ENCODE measurements around the gene DYNC1LI1.

- TF ChIP-seq, protein P1, sequence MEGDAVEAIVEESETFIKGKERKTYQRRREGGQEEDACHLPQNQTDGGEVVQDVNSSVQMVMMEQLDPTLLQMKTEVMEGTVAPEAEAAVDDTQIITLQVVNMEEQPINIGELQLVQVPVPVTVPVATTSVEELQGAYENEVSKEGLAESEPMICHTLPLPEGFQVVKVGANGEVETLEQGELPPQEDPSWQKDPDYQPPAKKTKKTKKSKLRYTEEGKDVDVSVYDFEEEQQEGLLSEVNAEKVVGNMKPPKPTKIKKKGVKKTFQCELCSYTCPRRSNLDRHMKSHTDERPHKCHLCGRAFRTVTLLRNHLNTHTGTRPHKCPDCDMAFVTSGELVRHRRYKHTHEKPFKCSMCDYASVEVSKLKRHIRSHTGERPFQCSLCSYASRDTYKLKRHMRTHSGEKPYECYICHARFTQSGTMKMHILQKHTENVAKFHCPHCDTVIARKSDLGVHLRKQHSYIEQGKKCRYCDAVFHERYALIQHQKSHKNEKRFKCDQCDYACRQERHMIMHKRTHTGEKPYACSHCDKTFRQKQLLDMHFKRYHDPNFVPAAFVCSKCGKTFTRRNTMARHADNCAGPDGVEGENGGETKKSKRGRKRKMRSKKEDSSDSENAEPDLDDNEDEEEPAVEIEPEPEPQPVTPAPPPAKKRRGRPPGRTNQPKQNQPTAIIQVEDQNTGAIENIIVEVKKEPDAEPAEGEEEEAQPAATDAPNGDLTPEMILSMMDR (conservative IDR thresholded peaks at IDR 0.05; ENCODE audit: low read length) = no peak
- no peak for TF ChIP-seq EZH2phosphoT487 (IDR thresholded peaks at IDR 0.05; ENCODE audit: borderline replicate concordance, low read depth, low read length)
Measured at GRCh38 chr3:32553973-32554372, 16.7 kb downstream of the DYNC1LI1 start.
